GM04503 (cell line): ENCODE measurements around the gene SFN.
"Not testable (repeated sequence)": the region's sequence is repeated elsewhere in the genome, so short reads cannot be mapped to it uniquely, and the experiment has no call there.

Experiments used
- DNase-seq: peaks from one replicate; pipeline ENCODE4 v3.0.0-alpha.2; 2012; ENCODE audit warnings: low read depth

Gene SFN

DNA sequence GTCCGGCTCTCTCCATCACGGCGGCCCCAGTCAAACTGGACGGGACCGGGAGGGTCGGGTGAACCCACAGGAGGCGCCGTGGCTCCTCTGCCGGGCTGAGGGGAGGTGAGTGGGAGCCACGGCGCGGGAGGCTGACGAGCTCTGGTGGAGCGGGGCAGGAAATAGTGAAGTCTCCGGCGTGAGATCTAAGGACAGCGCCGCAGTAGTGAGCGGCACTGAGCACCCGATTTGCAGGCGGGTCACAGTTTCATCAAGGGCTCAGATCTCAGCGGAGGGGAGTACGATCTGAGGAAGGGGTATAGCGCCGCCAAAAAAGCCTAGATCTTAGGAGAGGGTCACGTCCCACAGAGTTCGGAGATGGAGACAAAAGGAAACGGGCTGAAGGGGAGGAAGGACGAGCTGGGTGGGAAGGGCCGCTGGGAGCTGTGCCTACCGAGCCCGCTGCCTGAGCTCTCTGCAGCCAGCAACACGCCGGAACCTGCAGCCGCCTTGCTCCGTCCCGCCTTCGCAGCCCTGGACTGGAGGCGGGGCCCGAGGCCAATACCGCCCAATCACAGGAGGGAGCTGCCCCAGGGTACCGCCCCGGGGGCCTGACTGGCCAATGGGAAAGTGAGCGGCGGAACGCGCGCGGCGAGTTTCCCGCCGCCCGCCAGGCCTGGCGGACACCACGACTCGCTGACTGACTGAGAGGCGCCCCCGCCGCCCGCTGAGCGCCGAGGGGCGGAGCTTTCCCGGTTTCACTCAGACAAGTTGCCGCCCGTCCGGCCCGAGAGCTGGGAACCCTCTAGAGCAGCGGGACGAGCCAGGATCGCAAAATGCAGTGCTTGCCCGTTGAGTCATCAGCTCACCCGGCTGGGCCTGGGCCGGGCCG lies 1.9 kb downstream of the SFN start:
- DNase-seq, result peak; percentile 89

DNA sequence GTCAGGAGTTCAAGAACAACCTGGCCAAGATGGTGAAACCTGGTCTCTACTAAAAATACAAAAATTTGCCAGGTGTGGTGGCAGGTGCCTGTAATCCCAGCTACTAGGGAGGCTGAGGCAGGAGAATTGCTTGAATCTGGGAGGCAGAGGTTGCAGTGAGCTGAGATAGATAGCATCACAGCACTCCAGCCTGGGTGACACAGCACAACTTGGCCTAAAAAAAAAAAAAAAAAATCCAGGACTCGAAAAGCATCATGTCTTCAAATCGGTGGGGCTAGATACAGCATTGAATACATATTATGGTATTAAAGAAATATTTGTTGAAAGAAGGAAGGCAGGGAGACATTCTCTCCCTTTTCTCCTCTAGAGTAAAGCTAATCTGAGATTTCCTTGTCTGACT lies 10.1 kb downstream of the SFN start:
- DNase-seq, result not testable (repeated sequence)

DNA sequence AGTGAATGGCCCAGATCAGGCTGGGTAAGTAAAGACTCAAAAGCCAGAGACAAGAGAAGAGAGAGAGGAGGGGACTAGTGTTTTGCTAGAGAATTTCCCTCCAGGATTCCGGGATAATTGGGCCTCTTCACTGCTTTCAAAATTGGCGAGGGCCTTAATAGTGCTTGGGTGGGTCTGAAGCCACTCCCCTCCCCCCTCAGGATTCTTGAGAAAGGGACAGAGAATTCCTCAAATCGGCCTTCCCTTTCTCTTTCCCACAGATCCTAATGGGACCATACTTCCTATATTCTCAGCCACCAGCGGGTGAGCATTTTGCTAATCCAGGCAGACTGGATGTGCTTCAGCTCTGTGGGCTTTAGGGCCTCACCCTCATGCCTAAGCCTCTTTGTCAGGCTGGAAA lies 11.9 kb downstream of the SFN start:
- DNase-seq, result no peak

DNA sequence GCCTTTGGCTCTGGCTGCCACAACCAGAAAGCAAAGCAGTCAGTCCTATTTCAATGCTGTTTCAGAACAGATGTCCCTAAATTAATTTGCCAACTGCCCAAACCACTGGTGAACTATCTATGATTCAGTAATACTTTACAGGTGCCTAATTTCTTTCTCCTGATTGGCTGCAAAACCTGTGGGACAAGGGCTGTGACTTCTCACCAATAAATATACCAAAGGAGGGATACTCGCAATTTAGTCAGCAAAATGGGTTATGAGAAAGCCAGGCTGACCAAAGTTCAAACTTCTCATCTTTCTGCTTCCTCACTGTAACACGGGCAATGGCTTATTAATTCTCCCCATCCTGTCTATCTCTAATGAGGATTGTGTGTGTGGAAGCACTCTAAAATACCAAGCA lies 14.4 kb downstream of the SFN start:
- DNase-seq, result no peak

DNA sequence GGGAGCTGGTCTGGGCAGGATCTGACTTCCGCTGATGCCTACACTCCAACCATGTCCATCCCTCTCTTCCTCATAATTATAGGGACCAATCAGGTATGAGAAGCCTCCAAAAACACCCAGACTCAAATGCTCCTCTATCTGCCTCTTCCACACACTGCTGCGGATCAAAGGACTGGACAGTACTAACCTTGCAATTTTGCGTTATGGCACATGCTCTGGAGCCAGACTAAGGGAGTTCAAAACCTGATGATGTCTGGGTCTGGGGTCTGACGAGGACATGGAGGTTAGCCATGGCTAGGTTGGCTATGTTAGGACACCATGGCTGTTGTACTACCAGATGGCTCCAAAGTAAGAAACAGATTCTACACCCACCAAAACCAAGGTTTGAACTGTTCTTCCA lies 16.8 kb downstream of the SFN start:
- DNase-seq, result no peak

DNA sequence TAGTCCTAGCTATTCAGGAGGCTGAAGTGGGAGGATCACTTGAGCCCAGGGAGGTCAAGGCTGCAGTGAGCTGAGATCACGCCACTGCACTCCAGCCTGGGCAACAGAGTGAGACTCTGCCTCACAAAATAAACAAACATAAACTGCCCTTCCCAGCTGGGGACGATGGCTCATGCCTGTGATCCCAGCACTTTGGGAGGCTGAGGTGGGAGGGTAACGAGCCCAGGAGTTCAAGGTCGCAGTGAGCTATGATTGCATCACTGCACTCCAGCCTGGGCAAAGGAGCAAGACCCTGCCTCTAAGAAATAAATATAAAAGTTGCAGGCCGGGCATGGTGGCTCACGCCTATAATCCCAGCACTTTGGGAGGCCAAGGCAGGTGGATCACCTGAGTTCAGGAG lies 18.7 kb downstream of the SFN start:
- not testable (repeated sequence) for DNase-seq

DNA sequence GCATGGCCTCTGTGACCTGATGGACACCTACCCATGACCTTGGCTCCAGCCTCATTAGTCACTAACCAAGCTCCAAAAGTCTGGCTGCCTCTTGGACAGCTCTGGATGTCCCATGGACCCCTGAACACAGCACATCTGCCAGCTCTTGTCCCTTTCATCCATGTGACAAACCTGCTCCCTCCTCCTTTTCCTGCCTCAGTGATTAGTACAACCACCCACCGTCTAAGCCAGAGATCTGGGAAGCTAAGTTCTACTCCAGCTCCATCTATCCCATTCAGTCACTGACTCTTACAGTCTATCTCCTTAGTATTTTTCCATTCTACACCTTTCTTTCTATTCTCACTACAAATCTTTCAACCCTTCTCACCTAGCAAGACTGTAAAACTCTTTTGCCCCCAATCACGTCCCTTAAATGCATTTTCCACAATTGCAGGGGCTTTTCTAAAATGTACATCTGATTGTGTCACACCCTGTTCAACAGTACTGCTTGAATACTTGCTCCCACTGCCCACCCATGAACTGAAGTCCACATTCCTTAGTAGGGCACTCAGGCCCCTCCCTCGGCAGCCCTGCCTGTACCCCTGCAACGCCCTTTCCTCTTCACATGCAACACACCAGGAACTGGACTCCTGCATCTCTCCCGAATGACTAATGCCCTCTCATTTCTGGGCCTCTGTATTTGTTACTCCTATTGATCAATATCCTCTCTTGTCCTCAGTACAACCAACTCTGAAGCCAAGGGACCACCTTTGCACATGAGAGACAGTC lies 19.9 kb downstream of the SFN start:
- no peak for DNase-seq

DNA sequence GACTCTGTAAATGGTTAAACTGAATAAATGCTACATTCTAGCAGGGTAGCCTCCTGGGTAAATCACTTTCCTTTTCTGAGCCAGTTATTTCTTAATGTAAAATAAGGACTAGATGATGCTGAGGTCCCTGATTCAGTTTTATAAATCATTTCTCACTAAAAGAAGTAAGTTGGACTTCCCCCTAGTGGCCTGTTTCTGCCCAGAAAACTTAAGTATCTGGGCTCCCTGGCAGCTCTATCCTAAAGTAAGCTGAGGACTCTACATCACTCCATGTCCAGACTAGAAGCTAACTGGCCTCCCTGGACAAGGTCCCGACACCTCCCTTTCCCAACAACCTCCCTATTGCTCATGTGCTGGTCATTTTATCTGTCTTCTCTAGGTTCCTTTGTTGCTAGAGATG lies 24.2 kb downstream of the SFN start:
- no peak for DNase-seq

DNA sequence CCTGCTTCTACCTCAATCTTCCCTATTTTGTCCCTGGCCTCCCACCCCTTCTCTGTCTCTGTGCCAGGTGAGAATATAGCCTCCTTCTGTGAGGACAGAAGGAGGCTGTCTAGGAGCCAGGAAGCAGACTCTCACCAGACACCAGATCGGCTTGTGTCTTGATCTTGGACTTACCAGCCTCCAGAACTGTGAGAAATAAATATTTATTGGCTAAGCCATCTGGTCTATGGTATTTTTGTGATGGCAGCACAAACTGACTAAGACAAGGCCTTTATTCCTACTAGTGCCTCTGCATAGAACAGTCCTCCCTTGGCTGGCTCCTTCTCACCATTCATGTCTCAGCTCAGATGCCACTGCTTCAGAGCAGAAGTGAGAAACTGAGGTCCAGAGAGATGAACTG lies 25.3 kb downstream of the SFN start:
- no peak for DNase-seq

DNA sequence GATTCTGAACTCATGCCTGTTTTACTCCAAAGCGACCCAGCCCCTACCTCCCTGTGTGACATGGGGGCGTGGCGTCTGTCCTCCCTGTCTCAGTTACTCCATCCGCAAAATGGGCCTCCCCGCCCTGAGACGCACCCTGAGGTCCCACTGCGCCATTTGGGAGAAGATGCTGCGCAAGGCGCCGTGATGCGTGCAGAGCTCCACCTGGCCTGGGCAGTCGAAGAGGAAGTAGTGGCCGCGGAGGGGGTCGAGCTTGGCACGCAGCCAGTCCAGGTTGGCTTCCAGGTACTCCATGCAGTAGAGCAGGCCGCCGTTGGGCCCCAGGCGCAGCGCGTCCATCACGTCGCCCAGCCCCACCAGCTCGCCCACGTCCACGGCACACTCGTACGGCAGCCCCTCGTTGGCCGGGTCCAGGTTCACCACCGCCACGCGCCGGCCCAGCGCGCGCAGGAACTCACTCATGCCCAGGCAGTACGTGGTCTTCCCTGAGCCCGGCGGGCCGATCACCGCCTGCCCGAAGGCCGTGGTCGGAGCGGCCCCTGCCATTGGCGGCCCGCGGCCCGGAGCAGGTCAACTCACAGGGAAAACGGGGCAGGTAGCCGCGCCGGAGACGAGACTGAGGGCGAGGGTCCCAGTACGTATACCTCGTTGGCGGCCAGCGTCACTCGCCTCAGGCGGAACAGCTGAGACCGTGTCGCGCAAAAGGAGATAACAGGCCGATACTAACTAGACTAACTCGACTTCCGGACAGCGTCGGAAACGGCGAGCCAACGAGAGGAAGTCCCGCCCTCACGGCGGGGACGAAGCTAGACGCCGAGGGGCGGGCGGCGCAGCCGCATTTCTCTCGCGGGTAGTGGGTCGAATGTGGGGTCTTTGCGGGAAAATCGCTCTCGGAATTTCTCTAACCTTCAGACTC lies 26.9 kb downstream of the SFN start, which contains the start of gene GPN2:
Gene GPN2, minus strand, starts transcription at position 733 of the 916 bp plus-strand sequence. Its CDS starts 187 bp downstream, at position 546.
- DNase-seq, result no peak

DNA sequence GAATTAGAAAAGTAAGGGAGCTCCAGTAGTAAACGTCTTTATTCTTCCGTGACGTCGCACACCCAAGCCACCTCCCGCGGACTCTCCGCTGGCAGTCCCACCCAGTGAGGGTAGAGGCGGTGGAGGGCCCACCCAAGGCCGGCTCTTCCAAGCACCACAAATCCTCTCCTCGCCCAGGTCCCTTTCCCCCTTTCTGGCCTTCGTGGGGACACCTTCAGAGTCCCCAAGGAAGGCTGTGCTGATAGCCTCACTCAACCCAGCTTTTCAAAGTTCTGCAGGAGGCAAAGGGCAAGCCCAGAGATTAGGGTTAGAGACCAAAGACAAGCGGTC lies 27.5 kb downstream of the SFN start:
- no peak for DNase-seq

DNA sequence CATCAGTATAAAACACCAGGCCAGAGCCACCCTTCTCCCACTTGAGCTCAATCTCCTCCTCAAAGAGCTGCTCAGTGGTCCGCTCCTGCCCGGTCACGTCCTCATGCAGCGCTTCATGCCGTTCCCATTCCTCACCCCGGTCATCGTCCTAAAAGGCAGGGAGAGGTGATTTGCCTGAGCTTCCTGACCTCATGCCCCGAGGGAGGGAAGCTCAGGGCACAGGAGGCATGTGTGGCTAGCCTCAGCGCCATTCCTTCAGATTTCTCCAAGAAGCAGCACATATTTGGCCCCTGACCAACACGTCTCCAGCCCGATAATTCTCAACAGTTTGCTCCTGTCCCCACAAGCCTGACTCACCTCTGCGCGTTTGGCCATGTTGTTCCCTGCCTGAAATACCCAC lies 31.3 kb downstream of the SFN start:
- no peak for DNase-seq

DNA sequence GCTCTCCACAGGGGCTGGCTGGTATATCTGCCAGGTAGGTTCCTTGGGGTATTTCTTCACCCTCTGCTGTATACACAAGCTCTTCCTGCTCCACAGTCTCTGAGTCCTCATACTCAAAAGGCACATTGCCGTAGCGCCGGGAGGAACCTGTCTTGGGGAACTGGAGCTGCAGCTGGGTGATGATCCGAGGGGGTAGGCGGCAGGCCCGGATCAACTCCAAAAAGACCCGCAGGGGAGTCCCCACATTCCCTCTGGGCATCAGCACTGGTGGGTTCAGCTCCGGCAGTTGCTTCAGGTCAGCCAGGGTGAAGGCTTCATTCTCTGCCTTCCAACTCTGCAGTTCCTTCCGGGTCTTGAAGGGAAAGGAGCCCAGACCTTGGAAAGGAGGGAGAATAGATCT lies 34.4 kb downstream of the SFN start:
- DNase-seq, result no peak

DNA sequence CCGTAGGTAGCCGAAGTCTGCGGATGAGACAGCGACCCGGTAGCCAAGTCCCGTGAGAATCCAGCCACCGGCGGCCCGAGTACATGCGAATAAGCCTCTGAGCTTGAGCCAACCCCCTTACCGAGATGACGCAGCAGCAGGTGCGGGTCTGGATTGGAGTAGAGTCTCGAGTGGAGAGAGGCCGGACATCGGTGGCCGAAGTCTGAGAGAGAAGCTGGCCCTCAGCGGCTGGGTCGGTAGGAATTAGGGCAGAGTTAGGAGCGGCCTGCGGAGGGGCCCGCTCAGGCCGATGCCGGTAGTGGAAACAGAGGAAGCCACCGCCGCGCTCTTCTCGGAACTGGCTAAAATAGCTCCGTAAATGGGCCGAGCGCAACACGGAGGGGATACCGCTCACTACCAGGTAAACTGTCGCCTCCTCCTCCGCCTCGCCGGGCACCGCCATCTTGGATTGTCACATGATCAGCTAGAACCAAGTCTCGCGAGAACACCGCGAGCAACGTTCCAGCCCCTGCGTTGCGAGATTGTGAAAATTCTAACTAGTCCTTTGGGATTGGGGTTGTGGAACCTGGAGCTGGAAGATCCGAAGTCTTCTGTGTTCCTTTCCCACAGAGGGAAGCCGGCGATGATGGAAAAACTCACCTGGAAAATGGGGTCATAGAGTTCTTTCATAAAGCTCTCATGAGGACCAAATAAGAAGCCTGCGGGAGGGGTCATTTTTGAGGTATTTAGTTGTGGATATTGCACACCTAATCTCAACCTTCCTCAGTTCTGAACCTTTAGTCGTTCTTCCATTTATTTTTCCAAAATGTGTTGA lies 37.3 kb downstream of the SFN start, which contains the start of gene GPATCH3:
Gene GPATCH3, minus strand, starts transcription at position 467 of the 814 bp plus-strand sequence. Its CDS starts 25 bp downstream, at position 442.
- DNase-seq, result peak; percentile 57

DNA sequence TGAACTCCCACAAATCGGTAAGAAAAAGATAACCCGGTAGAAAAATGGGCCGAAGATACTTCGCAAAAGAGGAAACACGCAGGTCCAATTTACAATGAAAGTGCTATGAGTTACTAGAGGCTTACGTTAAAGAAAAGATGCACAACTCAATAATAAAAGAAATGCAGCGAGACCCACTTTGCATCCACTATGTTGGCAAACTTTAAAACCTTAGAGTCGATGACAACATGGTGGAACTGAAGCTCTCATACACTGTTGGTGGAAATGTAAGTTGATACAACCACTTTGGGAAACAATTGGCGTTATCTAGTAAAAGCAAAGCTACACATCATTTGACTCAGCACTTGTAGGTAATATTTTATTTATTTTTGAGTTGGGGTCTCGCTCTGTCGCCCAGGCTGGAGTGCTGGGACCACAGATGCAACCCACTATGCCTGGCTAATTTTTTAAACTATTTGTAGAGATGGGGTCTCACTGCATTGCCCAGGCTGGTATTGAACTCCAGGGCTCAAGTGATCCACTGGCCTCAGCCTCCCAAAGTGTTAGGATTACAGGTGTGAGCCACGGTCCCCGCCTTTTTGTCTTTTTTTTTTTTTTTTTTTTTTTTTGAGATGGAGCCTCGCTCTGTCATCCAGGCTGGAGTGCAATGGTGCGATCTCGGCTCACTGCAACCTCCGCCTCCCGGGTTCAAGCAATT lies 38.0 kb downstream of the SFN start:
- no peak for DNase-seq

DNA sequence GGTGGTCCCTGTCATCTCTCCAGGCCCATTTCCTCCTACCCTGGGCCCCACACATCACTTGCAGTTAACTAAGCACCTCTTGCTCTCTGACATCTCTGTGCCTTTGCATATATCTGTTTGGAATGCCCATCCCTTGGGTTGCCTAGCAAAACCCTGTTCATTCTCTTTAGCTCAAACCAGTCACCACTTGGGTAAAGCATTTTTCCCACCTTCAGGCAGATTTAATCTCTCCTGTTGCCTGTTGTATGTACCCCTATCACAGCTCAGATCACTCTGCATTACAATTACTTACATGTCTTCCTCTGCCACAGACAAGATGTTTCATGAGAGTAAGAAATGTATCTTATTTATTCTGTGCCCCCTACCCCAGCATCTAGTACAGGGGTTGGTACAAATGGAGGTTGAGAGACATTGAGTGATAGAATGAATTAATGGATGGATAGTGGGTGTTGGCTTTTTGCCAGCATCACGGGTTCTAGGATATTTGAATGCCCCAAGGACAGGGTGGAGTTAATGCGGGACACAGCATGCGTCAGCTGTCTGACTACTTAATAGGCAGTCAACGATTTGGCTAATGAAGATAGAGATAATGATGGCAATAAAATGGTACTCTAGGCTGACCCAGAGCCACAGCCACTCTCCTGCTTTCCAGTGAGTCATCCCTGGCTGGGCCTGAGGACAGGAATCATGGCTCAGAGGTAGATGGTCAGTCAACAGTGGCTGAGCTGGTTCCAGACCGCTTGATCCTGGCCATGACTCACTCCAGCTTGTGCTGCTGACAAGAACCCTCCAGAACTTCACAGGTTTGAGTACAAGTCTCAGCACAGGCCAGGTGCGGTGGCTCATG lies 44.3 kb downstream of the SFN start:
- DNase-seq, result peak; percentile 68

DNA sequence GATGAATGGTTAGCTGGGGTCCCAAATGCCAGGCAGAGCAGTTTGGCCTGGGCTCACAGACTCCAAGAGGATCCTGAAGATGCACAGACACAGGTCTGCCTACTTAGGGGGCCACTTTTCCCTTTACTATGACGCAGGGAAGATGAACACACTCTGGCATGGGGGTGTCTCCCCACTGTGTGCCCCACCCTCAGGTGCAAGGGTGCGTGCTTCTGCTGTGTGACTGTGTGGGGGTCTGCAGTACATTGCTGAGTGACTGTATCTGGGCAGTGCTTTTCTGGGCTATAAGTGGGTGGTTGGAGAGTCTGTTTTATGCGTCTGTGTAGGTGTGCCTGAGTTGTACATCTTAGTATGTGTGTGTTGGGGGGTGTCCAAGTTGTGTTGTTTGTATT lies 47.0 kb downstream of the SFN start:
- DNase-seq, result no peak

DNA sequence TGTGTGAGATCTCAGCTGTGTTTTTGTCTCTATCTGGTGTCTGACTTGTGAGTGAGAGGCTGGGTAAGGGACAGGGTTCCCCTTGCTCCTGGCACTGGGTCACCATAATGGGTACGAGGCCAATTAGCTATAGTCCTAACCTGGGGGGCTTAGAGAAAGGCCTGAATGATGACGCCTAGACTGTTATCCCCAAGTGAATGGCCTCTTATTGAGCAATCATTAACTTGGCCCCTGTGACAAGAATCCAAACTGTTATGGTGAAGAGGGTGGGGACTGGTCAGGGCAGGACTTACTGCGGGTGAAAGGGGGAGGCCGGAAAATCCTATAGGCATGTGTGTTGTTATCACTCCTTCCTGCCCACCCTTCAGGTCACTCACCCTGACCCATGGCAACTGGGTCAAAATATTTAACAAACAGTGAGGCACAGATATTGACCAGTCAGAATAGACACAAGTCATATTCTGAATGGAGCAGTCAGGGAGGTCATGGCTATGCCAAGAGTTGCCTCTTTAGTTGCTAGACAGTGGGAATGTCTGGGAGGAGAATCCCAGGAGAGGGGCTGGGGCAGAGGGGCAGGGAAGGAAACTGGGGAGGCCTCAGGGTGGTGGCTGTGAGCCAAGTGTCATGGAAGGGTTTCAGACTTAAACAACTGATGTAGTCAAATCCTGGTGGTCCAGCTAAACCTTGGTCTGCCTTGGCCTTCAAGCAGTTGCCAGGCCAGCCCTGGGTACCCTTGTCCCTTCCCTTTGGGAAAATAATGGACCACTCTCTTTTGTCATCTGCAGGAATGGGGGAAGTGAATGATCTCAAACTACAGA lies 47.6 kb downstream of the SFN start:
- no peak for DNase-seq
